ENCODE measurements around the gene RIT1. TPM values are rescaled to one million over a fixed set of nuclear protein-coding genes. Genes with fewer than 3 reads are reported as not detected.

RIT1 gene
- total and polyA plus RNA-seq, 4 donors, result 15.8 to 58.2 (median 42.5) TPM

DNA sequence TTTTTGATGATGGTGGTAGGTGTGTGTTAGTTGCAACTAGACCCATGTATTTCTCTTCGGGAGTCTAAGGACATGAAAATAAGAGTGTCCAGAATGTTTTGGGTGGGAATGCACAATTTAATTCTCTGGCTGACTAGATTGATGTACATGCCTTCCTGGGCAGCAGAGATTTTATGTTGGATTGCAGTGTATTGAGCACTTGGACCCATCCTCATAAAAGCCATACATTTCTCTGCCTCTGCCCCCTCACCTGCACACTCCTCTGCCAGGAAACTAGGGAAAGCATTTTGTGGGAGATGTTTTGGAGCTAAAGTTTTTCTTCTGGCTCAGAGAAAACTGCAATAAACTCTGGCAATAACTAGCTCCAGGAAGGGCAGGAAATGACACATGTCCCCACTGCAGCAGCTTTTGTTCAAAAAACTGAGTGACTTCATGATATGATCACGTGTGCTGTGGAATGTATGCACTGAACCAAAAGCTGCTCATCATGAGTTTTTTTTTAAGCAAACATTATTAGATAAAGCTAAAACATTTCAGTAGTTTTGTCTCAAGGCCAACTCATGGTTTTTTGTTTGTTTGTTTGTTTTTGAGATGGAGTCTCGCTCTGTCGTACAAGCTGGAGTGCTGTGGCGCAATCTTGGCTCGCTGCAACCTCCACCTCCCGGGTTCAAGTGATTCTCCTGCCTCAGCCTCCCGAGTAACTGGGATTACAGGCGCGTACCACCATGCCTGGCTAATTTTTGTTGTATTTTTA lies 17.6 kb downstream of the RIT1 start:
- H3K4me1 ChIP-seq (ENCODE audit: control insufficient read depth in 5 of 5, insufficient read depth in 5 of 5, low read length in 5 of 5), result peaks cover 4 to 11% (median 5%) of the 10 kb centered on the region in 5 donors
- H3K9me3 ChIP-seq (ENCODE audit: control insufficient read depth in 4 of 4, insufficient read depth in 3 of 4, low read length in 3 of 4), result no peaks in the 10 kb centered on the region
- H3K4me3 ChIP-seq, result no peak overlapping the region
- TF ChIP-seq, protein P1, sequence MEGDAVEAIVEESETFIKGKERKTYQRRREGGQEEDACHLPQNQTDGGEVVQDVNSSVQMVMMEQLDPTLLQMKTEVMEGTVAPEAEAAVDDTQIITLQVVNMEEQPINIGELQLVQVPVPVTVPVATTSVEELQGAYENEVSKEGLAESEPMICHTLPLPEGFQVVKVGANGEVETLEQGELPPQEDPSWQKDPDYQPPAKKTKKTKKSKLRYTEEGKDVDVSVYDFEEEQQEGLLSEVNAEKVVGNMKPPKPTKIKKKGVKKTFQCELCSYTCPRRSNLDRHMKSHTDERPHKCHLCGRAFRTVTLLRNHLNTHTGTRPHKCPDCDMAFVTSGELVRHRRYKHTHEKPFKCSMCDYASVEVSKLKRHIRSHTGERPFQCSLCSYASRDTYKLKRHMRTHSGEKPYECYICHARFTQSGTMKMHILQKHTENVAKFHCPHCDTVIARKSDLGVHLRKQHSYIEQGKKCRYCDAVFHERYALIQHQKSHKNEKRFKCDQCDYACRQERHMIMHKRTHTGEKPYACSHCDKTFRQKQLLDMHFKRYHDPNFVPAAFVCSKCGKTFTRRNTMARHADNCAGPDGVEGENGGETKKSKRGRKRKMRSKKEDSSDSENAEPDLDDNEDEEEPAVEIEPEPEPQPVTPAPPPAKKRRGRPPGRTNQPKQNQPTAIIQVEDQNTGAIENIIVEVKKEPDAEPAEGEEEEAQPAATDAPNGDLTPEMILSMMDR (IDR thresholded peaks at IDR 0.05; ENCODE audit: control extremely low read depth, extremely low read depth), result no peak
- peak overlapping the region in 1 of 2 donors; percentile 23 for H3K9ac ChIP-seq (ENCODE audit: insufficient read depth in 1 of 2, low read length in 2 of 2)
- H3K27me3 ChIP-seq (ENCODE audit: control insufficient read depth in 3 of 3, insufficient read depth in 3 of 3, low read length in 2 of 3), result no peaks in the 10 kb centered on the region
- DNase-seq (peak in 2 of 3 donors; percentile 73 to 76), ATAC-seq (ENCODE audit: insufficient read depth, low FRiP score) (no peak)
- peaks cover 0 to 8% (median 5%) of the 10 kb centered on the region in 4 donors for H3K36me3 ChIP-seq (ENCODE audit: control insufficient read depth in 4 of 4, insufficient read depth in 4 of 4, low read length in 4 of 4)
- 42 to 47% methylated on average over 10 of the region's 10 CpGs for WGBS, 2 donors
- peak overlapping the region; percentile 80 to 86 for H3K27ac ChIP-seq (ENCODE audit: low read depth in 1 of 2, low read length in 1 of 2)

DNA sequence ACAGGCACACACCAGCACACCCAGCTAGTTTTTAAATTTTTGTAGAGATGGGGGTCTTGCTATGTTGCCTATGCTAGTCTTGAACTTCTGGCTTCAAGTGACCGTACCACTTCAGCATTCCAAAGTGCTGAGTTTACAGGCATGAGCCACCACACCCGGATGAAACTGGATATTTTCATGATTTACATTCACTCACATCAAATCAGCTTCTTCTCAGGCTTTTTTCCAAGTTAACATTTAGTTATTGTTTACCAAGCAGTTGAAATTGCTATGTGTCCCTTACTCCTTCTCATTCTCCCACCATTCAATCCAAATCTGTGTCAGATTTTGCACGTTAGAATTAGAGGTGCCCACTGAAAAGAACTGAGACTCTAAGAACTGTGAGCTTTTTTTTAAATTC lies 18.4 kb downstream of the RIT1 start:
- Histone ChIP-seq H3K4me1 (ENCODE audit: control insufficient read depth in 5 of 5, insufficient read depth in 5 of 5, low read length in 5 of 5) (peaks cover 4 to 11% (median 5%) of the 10 kb centered on the region in 5 donors), H3K4me3 (no peak overlapping the region), H3K36me3 (ENCODE audit: control insufficient read depth in 4 of 4, insufficient read depth in 4 of 4, low read length in 4 of 4) (peaks cover 0 to 7% (median 4%) of the 10 kb centered on the region in 4 donors), H3K27me3 (ENCODE audit: control insufficient read depth in 3 of 3, insufficient read depth in 3 of 3, low read length in 2 of 3) (no peaks in the 10 kb centered on the region), H3K27ac (ENCODE audit: low read depth in 1 of 2, low read length in 1 of 2) (peak overlapping the region; percentile 73 to 79), H3K9ac (ENCODE audit: insufficient read depth in 1 of 2, low read length in 2 of 2) (no peak overlapping the region), H3K9me3 (ENCODE audit: control insufficient read depth in 4 of 4, insufficient read depth in 3 of 4, low read length in 3 of 4) (no peaks in the 10 kb centered on the region)
- TF ChIP-seq, protein P1 (IDR thresholded peaks at IDR 0.05; ENCODE audit: control extremely low read depth, extremely low read depth), result no peak
- 43 to 70% methylated on average over 3 of the region's 3 CpGs for WGBS, 2 donors
- peak; percentile 35 to 68 (median 37) for DNase-seq
- no peak for ATAC-seq (ENCODE audit: insufficient read depth, low FRiP score)

DNA sequence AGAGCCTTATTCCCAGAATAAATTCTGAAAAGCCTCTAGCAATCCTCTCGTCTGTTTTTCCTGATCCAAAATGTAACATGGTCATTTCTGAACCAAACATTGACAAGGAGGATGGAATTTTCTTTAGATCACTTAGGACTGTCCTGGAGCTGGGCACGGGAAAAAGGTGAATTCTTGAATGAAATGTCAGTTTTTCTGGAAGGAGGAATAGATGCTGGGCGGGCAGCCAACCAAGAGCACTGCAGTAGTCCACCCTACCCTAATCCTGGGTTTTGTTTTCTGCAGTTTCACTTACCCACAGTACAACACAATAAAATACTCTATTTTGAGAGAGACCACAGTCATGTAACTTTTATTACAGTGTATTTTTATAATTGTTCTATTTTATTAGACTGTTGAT lies 20.9 kb downstream of the RIT1 start:
- Histone ChIP-seq H3K9me3 (ENCODE audit: control insufficient read depth in 4 of 4, insufficient read depth in 3 of 4, low read length in 3 of 4) (no peaks in the 10 kb centered on the region), H3K4me1 (ENCODE audit: control insufficient read depth in 5 of 5, insufficient read depth in 5 of 5, low read length in 5 of 5) (peaks cover 4 to 11% (median 5%) of the 10 kb centered on the region in 5 donors), H3K27ac (ENCODE audit: low read depth in 1 of 2, low read length in 1 of 2) (no peak overlapping the region), H3K4me3 (no peak overlapping the region), H3K36me3 (ENCODE audit: control insufficient read depth in 4 of 4, insufficient read depth in 4 of 4, low read length in 4 of 4) (peaks cover 0 to 2% (median 0%) of the 10 kb centered on the region in 4 donors), H3K9ac (ENCODE audit: insufficient read depth in 1 of 2, low read length in 2 of 2) (no peak overlapping the region), H3K27me3 (ENCODE audit: control insufficient read depth in 3 of 3, insufficient read depth in 3 of 3, low read length in 2 of 3) (no peaks in the 10 kb centered on the region)
- TF ChIP-seq, protein P1 (IDR thresholded peaks at IDR 0.05; ENCODE audit: control extremely low read depth, extremely low read depth), result no peak
- WGBS, 2 donors, result 59 to 75% methylated on average over 3 of the region's 3 CpGs
- DNase-seq (no peak), ATAC-seq (ENCODE audit: insufficient read depth, low FRiP score) (no peak)

Data from lung (tissue), 12 donors.